T-helper 17 cell (primary cell): ENCODE results near the gene PROCR. TPM values are rescaled to one million over a fixed set of nuclear protein-coding genes. Genes with fewer than 3 reads are reported as not detected.
"Not testable (repeated sequence)": the region's sequence is repeated elsewhere in the genome, so short reads cannot be mapped to it uniquely, and the experiment has no call there.

Experiments used
- ATAC-seq: fragments of 150-1000 bp; cut with Tn5 transposase; 2 replicates; pipeline ENCODE4 v1.10.0; 2021; ENCODE audit warnings: mild to moderate bottlenecking, moderate library complexity
- DNase-seq, 3 donors: peaks; one replicate each; pipeline versions ENCODE4 v3.0.0 to v3.0.0-alpha.2; 2020 to 2021
- H3K9me3 ChIP-seq: one replicate; pipeline ENCODE4 v1.7.0; 2013; ENCODE audit warnings: low read length, mild to moderate bottlenecking; ENCODE audit not compliant: control insufficient read depth, poor library complexity, severe bottlenecking
- H3K27ac Mint-ChIP-seq: one replicate; pipeline ENCODE4 v1.8.0; 2022; ENCODE audit warnings: mild to moderate bottlenecking, moderate library complexity, mixed read lengths
- H3K27me3 Mint-ChIP-seq: one replicate; pipeline ENCODE4 v1.8.0; 2022; ENCODE audit warnings: mixed read lengths
- H3K36me3 Mint-ChIP-seq: one replicate; pipeline ENCODE4 v1.8.0; 2022; ENCODE audit warnings: low read depth, mixed read lengths
- H3K4me1 Mint-ChIP-seq: one replicate; pipeline ENCODE4 v1.8.0; 2022; ENCODE audit warnings: mild to moderate bottlenecking, mixed read lengths
- H3K4me3 Mint-ChIP-seq: one replicate; pipeline ENCODE4 v1.8.0; 2022; ENCODE audit warnings: mild to moderate bottlenecking, moderate library complexity, mixed read lengths
- total RNA-seq, 4 donors: library from RNA in 2 of 4; stranded (reverse) in 2 of 4; gene quantifications; one replicate each; pipeline ENCODE4 v1.2.3 and lab custom pipeline; 2022 to 2026

Gene PROCR
- total RNA-seq, 2 donors from 2014 or later, result 0.89 to 1.5 TPM

DNA sequence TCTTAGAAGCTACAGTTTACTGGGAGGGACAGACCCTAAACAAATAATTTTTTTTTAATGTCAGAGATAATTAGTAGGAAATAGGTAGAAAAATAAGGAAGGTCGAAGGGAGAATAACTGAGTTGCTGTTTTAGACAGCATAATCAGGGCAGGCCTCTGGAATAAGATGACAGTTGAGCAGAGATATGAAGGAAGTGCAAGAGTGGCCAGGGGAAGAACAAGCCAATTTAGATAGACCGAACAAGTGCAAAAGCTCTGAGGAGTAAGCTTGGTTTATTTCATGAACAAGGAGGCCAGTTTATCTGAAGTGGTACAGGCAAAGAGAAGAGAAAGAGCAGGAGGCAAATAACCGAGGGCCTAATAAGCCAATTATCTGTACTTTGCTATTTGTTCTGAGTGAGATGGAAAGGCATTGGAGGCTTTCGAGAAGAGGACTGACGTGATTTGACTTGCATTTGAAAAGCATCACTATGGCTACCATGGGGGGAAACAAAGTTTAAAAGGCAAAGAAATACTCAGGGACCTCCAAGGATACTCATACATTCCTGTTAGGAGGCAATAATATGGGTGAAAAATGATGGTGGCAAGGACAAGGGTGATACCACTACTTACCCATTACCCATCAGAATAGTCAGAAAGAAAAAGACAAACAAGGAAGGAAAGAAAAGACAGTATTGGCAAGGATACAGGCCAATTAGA, 19.7 kb downstream of the PROCR start:
- Mint-ChIP-seq H3K4me1 (peaks cover 5% of the 10 kb centered on the region), H3K36me3 (peaks cover 6% of the 10 kb centered on the region), H3K4me3 (no peak overlapping the region), H3K27ac (no peak overlapping the region), H3K27me3 (no peaks in the 10 kb centered on the region)
- H3K9me3 ChIP-seq, result no peaks in the 10 kb centered on the region
- ATAC-seq (no peak), DNase-seq (no peak)

- no peaks in the 10 kb centered on the region for H3K9me3 ChIP-seq
- no peaks in the 10 kb centered on the region for H3K27me3 Mint-ChIP-seq
- DNase-seq, result no peak
- ATAC-seq, result no peak
- H3K4me1 Mint-ChIP-seq, result peaks cover 5% of the 10 kb centered on the region
- H3K27ac Mint-ChIP-seq, result no peak overlapping the region
- H3K36me3 Mint-ChIP-seq, result peaks cover 6% of the 10 kb centered on the region
- H3K4me3 Mint-ChIP-seq, result no peak overlapping the region
Observed at GRCh38 chr20:35192118-35192872, 20.4 kb downstream of the PROCR start.

GRCh38 chr20:35193031-35193791, 21.3 kb downstream of the PROCR start:
- H3K9me3 ChIP-seq, H3K4me1 Mint-ChIP-seq, H3K27me3 Mint-ChIP-seq, H3K4me3 Mint-ChIP-seq, H3K36me3 Mint-ChIP-seq, ATAC-seq, H3K27ac Mint-ChIP-seq, DNase-seq: not testable (repeated sequence)

DNA sequence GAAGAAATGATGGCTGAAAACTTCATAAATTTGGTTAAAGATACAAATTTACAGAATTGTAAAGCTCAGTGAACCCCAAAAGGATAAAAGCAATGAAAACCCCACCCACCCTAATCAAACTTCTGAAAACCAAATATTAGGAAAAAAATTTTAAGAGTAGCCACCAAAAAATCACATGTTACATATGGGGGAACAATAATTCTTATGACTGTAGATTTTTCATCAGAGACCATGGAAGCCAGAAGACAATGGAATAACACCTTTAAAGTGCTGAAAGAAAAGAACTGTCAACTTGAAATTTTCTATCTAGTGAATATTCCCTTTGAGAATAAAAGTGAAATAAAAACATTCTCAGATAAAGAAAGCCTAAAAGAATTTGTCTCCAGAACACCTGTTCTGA, 24.4 kb downstream of the PROCR start:
- H3K4me1 Mint-ChIP-seq, result peaks cover 2% of the 10 kb centered on the region
- H3K27me3 Mint-ChIP-seq, result no peaks in the 10 kb centered on the region

DNA sequence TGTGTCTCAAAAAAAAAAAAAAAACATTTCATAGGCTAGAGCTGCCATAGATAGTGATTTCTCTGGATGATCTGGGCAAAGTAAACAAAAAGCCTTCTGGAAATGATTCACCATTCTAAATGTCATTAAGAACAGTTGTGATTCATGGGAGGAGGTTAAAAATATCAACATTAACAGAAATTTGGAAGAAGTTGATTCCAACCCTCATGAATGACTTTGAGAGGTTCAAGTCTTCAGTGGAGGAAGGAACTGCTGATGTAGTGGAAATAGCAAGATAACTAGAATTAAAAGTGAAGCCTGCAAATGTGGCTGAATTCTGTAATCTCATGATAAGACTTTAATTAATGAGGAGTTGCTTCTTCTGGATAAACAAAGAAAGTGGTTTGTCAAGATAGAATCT, 27.9 kb downstream of the PROCR start:
- Mint-ChIP-seq H3K27me3 (no peaks in the 10 kb centered on the region), H3K36me3 (peaks cover 5% of the 10 kb centered on the region), H3K27ac (no peak overlapping the region), H3K4me3 (no peak overlapping the region), H3K4me1 (no peaks in the 10 kb centered on the region)
- H3K9me3 ChIP-seq, result no peaks in the 10 kb centered on the region
- no peak for ATAC-seq
- DNase-seq, result no peak

More for the DNA sequence above, 24.4 kb downstream of the PROCR start:
- Mint-ChIP-seq H3K4me3 (no peak overlapping the region), H3K27ac (no peak overlapping the region), H3K36me3 (peaks cover 8% of the 10 kb centered on the region)
- no peak for DNase-seq
- H3K9me3 ChIP-seq, result no peaks in the 10 kb centered on the region
- ATAC-seq, result no peak

DNA sequence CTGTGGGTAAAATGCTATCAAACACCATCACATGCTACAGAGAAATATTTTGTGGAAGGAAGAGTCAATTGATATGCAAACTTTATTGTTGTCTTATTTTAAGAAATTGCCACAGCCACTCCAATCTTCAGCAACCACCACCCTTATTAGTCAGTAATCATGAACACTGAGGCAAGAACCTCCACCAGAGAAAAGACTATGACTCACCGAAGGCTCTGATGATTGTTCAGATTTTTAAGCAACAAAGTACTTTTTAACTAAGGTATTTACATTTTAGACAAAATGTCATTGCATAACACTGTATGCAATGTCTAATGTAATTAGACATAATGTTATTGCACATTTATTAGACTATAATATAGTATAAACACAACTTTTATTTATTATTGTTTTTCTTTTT, 28.4 kb downstream of the PROCR start:
- no peaks in the 10 kb centered on the region for H3K27me3 Mint-ChIP-seq

DNA sequence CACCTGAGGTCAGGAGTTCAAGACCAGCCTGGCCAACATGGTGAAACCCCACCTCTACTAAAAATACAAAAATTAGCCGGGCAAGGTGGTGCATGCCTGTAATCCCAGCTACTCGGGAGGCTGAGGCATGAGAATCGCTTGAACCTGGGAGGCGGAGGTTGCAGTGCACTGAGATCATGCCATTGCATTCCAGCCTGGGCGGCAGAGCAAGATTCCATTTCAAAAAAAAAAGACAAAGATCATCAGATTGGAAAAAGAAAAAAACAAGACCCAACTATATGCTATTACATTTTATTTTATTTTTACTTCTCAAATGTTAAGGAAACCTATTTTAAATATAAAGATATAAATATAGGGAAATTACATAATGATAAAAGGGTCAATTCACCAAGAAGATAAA, 29.6 kb downstream of the PROCR start:
- H3K27me3 Mint-ChIP-seq, H3K9me3 ChIP-seq, H3K4me3 Mint-ChIP-seq, H3K4me1 Mint-ChIP-seq, ATAC-seq, DNase-seq, H3K27ac Mint-ChIP-seq, H3K36me3 Mint-ChIP-seq: not testable (repeated sequence)

More for the DNA sequence above, 28.4 kb downstream of the PROCR start:
- no peaks in the 10 kb centered on the region for H3K9me3 ChIP-seq
- no peaks in the 10 kb centered on the region for H3K4me1 Mint-ChIP-seq
- no peak for ATAC-seq
- peaks cover 5% of the 10 kb centered on the region for H3K36me3 Mint-ChIP-seq
- no peak for DNase-seq
- H3K27ac Mint-ChIP-seq, result no peak overlapping the region
- H3K4me3 Mint-ChIP-seq, result no peak overlapping the region

DNA sequence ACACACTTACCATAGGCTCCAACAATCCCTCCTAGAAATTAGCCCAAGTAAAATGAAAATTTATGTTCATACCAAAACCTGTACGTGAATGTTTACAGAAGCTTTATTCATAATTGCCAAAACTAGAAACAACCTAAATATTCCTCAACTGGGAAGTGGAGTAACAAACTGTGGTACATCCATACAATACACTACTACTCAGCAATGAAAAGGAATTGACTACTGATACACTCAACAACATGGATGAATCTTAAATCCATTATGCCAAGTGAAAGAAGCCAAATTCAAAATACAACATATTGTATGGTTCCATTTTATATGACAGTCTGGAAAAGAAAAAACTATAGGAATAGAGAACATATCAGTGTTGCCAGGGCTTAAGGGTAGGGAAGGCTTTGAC, 34.9 kb downstream of the PROCR start:
- H3K36me3 Mint-ChIP-seq, result peaks cover 3% of the 10 kb centered on the region
- no peaks in the 10 kb centered on the region for H3K27me3 Mint-ChIP-seq
- H3K4me1 Mint-ChIP-seq, result peaks cover under 1% of the 10 kb centered on the region
- ATAC-seq (no peak), DNase-seq (no peak)
- no peaks in the 10 kb centered on the region for H3K9me3 ChIP-seq
- H3K4me3 Mint-ChIP-seq, result no peak overlapping the region
- no peak overlapping the region for H3K27ac Mint-ChIP-seq

DNA sequence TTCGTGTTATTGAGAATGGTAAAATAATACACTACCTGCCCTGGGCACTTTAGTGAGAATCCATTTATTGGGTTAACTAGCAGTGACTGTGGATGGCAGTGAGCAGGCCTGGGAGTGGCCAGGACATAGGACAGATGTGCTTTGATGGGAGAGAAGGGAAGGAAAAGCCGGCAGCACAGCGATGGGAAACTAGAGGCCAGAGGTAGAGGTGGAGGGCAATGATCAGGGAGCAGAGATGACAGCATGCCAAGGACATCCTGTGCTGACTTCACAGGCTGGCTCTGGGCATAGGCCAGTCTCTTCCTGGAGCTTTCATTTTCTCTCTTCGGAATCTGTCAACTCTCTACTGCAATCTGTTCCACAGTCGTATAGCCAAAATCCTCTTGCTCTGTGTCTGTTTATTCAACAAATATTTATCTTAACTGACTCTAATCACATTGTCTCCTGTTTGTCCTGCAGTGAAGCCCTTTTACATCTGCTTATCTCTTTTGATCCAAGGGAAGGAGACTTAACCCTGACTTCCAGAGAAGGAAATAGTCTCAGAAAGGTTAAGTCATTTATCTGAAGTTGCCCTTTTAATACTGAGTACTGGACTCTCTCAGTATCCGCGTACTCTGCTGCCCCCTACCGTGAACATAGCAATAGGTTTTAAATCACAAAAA, 36.2 kb downstream of the PROCR start:
- ATAC-seq (peak; percentile 91), DNase-seq (peak; percentile 54 to 74 (median 54))
- no peak overlapping the region for H3K27ac Mint-ChIP-seq
- no peaks in the 10 kb centered on the region for H3K27me3 Mint-ChIP-seq
- H3K9me3 ChIP-seq, result no peaks in the 10 kb centered on the region
- no peak overlapping the region for H3K4me3 Mint-ChIP-seq
- H3K36me3 Mint-ChIP-seq, result peaks cover 5% of the 10 kb centered on the region
- peaks cover 2% of the 10 kb centered on the region for H3K4me1 Mint-ChIP-seq

DNA sequence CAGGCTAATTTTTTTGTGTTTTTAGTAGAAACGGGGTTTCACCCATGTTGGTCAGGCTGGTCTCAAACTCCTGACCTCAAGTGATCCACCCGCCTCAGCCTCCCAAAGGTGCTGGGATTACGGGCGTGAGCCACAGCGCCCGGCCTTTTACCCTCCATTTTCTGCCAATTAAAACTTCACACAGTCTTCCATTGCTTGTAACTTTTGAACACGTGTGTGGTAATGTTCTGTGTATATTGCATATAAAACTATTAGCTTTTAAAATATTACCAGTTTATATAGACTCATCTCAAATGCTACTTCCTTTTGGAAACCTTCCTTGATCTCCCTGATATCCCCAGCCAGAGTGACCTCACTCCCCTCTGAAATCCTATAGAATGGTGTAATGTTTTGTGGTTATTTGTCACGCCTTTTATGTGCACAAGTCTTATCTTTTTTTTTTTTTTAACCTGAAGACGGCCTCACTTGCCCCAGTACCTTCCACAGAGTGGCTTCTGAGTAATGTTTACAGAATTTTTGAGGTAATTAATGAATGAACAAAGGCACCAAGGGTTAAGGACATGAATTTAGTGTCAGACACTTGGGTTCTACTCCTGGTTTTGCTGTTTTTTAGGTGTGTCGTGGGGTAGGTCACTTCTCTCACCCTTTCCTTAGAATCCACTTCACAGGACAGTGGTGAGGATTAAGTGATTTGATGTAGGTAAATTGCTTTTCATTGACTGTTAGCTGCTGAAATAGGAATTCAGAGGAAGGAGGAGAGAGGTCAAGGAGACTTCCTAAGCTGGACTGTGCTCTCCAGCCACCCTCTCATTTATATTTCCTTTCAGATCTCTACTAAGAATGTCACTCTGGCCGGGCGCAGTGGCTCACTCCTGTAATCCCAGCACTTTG, 43.4 kb downstream of the PROCR start:
- Mint-ChIP-seq H3K27ac (no peak overlapping the region), H3K36me3 (peaks cover 11% of the 10 kb centered on the region), H3K4me1 (peaks cover 13% of the 10 kb centered on the region), H3K27me3 (no peaks in the 10 kb centered on the region), H3K4me3 (no peak overlapping the region)
- no peaks in the 10 kb centered on the region for H3K9me3 ChIP-seq
- no peak for DNase-seq
- ATAC-seq, result no peak

GRCh38 chr20:35216541-35216940, 44.7 kb downstream of the PROCR start:
- no peak for DNase-seq
- Mint-ChIP-seq H3K36me3 (peaks cover 11% of the 10 kb centered on the region), H3K27ac (no peak overlapping the region), H3K27me3 (no peaks in the 10 kb centered on the region), H3K4me1 (peaks cover 13% of the 10 kb centered on the region), H3K4me3 (no peak overlapping the region)
- ATAC-seq, result no peak
- no peaks in the 10 kb centered on the region for H3K9me3 ChIP-seq

GRCh38 chr20:35223941-35224340, 52.1 kb downstream of the PROCR start:
- no peaks in the 10 kb centered on the region for H3K9me3 ChIP-seq
- Mint-ChIP-seq H3K27ac (no peak overlapping the region), H3K27me3 (peaks cover 5% of the 10 kb centered on the region), H3K36me3 (peaks cover 12% of the 10 kb centered on the region), H3K4me1 (peaks cover 4% of the 10 kb centered on the region), H3K4me3 (no peak overlapping the region)
- DNase-seq (no peak), ATAC-seq (no peak)
